ENCODE results near the gene WNK1.
"Not testable (repeated sequence)": the region's sequence is repeated elsewhere in the genome, so short reads cannot be mapped to it uniquely, and the experiment has no call there.

The WNK1 gene

DNA sequence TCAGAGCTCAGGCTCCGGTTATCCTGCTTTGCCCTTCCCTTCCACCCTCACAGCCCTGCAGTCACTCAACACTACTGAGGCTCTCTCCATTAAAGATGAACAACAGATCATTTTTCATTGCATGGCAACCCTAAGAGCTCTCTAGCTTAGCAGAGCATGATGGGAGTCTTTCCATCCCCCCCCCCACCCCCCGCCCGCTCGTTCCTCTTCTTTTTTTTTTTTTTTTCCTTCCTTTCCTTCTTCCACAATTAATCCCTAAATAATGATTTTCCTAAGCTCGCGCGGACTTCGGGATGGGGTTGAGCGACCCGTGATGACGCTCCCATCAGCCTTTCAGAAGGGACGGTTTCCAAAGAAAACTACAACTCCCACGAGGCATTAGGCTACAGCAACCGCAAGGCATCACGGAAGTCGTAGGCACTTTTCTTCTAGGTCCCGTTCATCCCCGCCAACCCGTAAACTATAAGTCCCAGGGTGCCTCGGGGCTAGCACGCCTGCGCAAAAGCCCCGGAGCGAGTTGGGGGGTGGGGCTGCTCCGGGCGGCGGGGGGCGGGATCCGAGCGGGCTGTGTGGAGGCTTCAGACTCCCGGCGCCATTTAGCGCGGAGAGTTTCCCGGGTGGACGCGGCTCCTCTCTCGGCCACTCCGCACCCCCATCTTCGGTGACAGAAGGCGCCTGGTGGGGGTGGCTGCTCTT lies at the start of gene WNK1:
WNK1 (plus strand) TSS at position 581 of the 696 bp plus-strand sequence. CDS start 987 bp downstream, outside the sequence.
- DNase-seq (ENCODE audit: low spot score) (peak; percentile 97), FAIRE-seq (peak; percentile 77)

DNA sequence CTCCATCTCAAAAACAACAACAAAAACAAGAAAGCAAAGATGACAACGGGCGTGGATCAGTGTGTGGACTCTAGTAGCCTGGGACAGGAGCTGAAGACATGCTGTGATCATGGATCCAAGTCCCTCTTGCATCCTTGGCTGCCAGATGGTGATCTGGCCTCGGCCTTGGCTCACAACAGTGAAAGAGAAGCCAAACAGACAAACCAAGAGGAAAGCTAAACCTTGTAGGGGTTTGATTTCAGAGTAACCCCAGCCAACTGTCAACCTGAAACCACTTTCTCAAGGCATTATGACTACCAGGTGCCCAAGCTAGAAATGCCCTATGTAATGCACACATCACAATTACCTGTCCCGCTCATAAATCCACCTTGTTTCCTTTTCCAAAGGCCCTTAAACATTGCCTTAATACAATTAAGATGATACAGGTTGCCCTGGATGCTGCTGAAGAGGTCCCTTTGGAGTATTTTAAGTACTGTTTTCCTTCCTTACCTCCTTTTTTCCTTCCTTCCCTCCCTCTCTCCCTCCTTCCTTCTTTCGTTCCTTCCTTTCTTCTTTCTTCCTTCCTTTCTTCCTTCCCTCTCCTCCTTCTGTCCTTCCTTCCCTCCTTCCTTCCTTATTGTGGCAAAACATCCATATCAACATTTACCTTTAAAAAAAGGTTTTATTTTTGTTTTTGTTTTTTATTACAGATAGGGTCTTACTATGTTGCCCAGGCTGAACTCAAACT lies 47.7 kb upstream of the WNK1 start:
- FAIRE-seq = no peak
- no peak for DNase-seq (ENCODE audit: low spot score)

DNA sequence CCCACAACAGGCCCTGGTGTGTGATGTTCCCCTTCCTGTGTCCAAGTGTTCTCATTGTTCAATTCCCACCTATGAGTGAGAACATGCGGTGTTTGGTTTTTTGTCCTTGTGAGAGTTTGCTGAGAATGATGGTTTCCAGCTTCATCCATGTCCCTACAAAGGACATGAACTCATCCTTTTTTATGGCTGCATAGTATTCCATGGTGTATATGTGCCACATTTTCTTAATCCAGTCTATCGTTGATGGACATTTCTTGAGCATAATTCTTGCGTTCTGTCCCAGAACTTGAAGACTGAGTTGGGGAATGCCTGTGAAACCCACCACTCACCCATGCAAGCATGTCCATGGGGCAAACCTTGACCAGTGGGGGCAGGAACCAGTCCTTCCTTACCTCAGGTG lies 44.3 kb upstream of the WNK1 start:
- FAIRE-seq = not testable (repeated sequence)

DNA sequence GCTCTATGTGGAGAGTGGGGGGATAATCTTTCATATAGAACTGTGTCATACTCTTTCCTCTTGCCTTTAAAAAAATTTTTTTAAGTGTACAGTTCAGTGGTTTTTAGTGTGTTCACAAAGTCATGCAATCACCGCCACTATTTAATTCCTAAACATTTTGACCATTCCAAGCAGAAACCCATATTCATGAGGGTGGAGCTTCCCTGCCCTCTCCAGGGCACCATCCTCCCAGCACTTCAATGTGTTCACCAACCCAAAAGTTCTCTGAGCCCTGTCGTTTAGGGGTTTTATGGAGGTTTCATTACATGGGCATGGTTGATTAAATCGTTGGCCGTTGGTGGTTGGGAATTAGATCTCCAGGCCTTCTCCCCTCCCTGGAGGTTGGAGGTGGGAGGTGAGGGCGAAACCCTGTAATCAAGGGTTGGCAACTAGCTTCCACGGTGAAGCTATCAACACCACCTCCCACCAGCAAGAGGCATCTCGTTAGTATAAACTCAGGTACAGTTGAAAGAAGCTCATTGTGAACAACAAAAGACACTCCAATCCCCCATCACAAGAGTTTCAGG lies 42.8 kb upstream of the WNK1 start:
- DNase-seq (ENCODE audit: low spot score) = no peak
- FAIRE-seq = no peak

More for the DNA sequence above, 44.3 kb upstream of the WNK1 start:
- DNase-seq (ENCODE audit: low spot score) = not testable (repeated sequence)

DNA sequence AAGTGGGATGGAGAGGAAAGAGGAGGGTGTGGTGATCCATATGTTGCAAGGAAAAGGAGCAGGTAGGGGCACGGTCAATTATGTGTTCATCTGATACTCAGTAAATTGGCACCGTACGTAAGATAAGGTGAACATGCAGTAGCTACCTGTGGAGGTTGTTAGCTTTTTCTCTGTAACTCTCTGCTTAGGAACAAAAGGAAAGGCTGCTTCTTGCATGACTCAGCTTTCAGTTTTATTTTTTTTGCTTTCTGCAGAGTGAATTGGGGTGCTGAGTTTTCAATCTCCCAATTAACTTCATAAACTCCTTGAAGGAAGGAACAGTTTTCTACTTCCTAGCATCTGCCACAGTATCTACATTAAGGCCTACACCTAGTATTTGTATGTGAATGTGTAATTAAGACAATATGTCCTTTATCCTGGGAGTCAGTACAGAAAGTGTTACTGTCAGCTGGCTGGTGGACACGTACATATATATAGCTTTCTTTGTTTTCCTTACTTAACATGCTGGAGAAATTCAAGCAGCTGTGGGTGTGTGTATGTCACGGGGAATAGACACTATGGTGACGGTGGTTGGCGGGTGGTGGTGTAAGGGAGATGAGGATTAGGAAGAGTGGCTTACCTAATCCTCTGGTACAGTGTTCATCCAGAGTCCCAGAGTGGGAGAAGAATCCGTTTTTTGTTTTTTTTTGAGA lies 40.1 kb upstream of the WNK1 start:
- no peak for DNase-seq (ENCODE audit: low spot score)
- FAIRE-seq = no peak

DNA sequence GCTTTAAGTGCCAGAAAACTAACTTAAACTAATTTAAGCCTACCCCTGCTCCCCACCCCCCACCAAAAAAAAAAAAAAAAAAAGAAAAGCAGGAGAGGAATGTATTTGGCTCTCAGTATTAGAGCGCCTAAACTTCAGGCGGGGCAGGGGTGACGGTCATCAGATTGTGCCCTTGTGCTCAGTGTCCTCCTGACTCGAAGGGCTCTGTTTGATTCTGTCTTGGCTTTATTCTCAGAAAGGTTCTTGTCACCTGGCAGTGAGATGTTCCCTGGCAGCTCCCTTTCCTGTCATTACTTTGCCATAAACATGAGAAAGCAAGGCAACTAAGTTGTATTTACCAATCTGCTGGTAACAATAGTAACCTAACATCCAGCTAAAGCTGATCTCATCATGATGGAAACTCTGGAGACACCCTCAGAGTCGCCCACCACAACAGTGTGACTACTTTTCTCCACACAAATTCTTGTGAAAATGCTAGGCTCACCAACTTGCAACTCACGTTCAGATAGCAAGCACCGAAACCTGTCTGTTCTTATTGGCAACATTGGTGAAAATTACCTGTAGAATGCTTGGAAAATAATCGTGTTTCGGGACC lies 39.0 kb upstream of the WNK1 start:
- FAIRE-seq (no peak), DNase-seq (ENCODE audit: low spot score) (no peak)

DNA sequence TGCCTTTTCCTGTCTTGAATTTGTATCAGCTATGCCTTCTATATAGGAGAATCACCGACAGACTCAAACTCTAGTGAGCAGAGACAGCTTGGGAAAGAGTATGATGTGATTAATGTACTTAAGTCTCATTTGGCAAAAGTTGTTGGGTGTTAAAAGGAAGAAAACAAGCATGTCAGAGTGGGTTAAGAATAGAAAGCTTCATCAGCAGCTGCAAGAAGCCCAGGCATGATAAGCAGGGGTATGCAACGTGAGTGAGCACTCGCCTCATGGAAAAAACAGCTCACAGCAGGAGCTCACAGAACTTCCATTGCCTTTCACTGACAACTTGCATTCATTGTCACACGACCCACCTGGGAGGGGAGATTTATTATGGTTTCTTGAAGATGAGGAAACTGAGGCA lies 35.9 kb upstream of the WNK1 start:
- FAIRE-seq = no peak
- DNase-seq (ENCODE audit: low spot score) = no peak

DNA sequence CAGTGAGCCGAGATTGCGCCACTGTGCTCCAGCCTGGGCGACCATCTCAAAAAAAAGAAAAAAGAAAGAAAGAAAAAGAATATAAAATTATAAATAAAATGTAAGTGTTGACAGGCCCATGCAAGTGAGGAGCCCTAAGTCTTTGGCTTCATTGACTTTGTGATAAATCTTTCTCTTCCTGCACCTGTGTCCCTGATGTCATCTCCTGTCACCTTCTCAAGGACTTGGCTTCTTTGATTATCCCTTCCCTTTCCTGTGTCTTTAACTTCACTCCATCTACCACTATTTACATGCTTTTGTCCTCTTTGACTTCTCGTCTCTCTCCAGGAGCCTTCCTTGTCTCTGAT lies 33.6 kb upstream of the WNK1 start:
- DNase-seq (ENCODE audit: low spot score) (no peak), FAIRE-seq (no peak)

DNA sequence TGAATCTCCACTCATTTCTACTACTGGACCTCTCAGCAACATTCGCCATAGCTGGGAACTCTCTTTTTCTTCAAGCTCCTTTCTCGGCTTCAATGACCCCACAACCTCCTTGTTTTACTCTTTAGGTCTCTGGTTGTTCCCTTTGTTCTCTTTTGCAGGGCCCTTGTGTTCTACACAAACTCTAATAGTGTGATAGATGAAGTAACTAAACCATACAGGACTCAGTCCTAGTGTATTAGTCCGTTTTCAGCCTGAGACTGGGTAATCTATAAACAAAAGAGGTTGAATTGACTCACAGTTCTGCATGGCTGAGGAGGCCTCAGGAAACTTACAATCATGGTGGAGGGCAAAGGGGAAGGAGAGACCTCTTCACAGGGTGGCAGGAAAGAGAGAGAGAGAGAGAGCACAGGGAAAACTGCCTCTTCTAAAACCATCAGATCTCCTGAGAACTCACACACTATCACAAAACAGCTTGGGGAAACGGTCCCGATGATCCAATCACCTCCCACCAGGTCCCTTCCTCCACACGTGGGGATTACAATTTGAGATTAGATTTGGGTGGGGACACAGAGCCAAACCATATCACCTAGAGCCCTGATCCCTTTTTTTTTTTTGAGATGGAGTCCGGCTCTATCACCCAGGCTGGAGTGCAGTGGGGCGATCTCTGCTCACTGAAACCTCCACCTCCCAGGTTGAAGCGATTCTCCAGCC lies 32.0 kb upstream of the WNK1 start:
- FAIRE-seq = no peak
- DNase-seq (ENCODE audit: low spot score) = no peak

DNA sequence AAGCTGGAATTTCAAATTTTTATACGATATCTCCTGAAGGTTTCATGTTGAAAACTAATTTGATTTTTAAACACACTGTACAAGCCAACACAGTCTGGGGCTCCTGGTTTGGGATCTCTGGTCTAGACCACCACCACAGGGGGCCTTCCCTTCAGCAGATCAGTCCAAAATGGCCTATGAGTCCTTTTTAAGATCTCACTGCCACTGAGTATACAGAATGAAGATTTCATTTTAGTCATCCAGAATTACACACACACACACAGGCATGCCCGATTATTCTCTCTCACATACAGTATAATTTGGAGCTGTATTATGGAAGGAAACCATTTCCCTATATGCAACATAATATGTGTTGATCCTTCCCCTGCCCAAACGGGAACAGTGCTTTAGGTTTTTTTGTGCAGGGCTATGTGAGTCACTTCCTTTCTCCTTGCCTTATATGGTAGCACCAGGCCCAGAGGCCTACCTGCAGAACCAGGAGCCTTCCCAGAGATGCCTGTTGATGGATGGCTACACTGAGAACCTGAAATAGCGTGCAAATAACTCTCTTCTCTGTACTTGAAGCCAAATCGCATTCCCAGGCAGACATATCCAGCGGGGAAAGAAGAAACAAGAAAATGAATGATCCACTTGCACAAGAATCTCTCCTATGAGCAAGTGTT lies 28.1 kb upstream of the WNK1 start:
- DNase-seq (ENCODE audit: low spot score) (no peak), FAIRE-seq (no peak)

DNA sequence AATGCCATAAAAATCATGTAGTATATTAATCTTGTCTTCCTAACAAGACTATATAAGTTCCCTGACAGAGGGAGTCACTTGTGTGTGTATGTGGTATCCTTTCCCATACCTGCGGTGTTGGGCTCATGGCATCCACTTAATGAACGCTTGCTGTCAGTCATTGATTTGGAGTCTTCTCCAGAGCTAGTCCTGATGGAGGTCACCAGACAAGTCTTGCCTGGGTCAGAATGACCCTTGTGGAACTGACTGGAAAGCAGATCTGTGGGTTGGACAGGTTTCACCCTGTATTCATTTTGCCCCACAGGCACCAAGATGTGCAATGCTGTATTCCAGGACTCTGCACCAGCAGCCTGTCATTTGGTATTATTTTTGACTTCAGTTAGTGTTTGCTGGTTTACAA lies 27.3 kb upstream of the WNK1 start:
- no peak for FAIRE-seq
- DNase-seq (ENCODE audit: low spot score) = no peak

DNA sequence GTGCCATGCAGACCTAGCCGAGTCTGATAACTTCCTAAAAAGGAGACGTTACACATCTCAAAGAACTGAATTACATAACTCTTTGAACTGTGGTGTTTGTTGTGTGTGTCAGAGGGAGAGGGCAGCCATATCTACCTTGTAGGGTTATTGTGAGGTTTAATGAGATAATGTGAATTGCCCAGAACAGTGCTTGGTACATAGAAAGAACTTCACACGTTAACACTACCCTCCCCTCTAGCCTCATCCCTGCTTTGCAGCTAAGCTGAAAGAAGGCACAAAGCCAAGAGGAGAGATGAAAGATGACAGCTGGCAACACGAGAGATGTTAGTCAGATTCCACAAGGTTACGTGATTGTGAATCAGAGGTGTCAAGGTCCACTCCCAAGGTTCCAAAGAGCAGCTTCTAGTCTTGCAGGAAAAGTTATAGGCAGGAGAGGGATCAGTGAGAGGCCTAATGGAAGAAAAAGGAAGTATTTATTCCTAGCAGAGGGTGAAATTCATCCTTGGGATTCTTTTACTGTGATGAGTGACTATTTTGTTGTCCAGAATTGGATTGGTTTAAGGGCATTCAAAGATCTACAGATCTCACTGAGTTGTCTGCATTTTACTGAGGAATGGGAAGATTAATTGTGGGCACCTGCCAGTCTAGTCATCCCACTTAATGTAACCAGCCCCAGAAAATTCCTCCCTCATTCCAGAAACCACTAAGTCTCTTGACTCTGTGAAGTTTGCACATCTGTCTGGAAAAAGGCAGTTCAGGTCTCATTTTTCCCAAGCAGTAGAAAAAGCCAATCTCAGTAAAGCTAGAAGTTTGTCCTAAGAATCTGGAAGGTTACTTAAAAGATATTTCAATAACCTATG lies 25.9 kb upstream of the WNK1 start:
- FAIRE-seq (peak; percentile 88), DNase-seq (ENCODE audit: low spot score) (peak; percentile 80)

DNA sequence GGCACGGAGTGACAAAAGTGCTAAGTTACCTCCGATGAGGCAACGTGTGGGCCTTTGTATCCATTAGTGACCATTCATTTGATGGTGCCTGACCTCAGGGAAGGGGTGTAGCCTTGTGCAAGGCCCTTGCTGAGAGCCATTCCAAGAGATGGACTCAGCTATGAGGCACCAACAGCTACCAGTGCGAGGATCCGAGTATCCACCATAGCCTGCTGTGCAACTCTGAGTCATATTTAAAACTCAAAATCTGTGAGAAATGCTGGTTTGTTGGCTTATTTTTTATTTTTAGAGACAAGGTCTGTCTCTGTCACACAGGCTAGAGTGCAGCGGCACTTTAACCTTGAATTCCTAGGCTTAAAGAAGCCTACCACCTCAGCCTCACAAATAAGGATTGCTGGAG lies 25.1 kb upstream of the WNK1 start:
- peak; percentile 59 for DNase-seq (ENCODE audit: low spot score)
- no peak for FAIRE-seq

DNA sequence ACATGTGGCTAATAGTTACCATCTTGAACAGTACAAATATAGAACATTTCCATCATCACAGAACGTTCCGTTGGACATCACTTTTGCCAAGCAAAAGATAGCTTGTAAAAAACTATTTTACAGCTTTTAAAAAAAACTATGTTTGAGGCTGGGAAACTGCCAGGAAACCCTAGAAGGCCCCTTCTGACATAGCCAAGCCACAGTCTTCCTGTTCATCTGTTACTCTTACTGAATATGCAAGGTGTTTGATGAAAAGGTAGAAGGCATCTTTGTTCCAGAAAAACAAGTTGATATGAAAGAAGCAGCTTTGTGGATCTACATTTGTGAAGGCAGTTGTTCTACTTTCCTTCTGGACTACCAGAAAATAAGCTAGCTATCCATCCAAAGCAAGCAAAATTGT lies 23.6 kb upstream of the WNK1 start:
- FAIRE-seq (no peak), DNase-seq (ENCODE audit: low spot score) (no peak)

DNA sequence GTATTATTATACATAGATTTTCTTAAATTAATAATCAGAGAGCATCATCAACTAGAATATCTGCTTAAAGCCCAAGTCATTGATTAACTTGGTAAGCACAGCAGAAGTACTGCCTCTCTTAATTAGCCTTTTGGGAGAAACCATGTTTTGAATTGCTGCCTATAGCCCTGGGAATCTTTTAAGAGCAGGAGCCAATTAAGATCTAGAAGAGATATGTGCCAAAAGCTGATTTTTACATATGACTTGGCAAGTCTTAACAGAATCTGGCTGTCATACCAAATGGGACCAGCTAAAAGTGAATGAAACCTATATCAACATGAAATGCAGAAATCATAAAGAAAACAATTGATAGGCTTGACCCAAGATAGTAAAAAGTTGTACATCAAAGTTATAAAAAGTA lies 23.2 kb upstream of the WNK1 start:
- FAIRE-seq (no peak), DNase-seq (ENCODE audit: low spot score) (no peak)

DNA sequence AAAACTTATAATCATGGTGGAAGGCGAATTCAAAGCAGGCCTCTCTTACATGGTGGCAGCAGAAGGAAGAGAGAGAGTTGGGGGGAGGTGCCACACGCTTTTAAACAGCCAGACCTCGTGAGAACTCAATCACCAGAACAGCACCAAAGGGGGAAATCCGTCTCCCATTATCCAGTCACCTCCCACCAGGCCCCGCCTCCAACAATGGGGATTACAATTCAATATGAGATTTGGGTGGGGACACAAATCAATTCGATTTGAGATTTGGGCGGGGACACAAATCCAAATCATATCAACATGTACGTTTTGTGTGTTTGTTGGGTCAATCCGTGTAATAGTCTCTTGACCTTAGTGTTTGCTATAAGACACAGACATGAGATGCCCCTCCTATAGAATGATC lies 21.8 kb upstream of the WNK1 start:
- no peak for FAIRE-seq
- DNase-seq (ENCODE audit: low spot score) = no peak

DNA sequence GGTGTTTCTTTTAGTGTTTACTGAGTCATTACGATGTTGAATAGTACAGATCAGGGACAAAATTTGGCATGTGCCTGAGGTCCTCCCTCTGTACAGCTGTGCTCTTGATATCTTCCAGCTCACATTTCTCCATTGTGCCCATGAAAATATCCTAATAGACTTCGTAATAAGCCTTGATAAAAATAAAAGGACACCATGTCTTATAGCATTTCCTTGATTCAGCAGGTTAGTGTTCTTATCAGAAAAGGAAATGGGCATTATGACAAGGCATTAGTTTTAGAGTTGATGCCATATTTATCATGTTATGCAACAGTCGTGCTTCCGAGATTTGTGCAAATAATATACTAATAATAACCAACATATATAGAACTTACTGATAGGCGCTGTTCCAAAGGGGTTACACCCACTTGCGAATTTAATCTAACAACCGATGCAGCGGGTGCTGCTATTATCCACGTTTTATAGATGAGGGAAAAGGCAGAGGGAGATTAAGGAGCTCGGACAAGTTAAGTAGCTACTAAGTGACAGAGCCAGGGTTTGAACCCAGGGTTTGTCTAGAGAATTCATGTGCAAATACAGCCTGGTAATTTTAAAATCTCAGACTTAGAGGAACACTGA lies 15.1 kb upstream of the WNK1 start:
- no peak for FAIRE-seq
- DNase-seq (ENCODE audit: low spot score) = no peak

DNA sequence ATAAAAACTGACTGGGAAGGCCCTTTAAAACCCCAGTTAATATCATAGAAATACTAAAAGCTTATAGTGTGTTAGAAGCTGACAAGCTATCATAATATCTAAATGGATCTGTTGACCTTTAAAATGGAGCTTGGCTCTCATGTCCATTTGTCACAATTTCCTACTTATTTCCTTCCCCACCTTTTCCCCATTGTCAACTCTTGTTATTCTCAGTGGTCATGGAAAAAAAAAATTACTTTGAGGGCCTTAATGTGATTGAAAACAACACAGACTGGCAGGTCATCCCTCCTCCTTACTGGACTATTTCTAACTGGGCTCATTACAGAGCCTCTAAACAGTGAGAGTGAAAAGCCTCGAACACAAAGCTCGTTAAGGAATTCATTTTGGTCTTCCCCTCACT lies 13.7 kb upstream of the WNK1 start:
- FAIRE-seq (no peak), DNase-seq (ENCODE audit: low spot score) (no peak)

DNA sequence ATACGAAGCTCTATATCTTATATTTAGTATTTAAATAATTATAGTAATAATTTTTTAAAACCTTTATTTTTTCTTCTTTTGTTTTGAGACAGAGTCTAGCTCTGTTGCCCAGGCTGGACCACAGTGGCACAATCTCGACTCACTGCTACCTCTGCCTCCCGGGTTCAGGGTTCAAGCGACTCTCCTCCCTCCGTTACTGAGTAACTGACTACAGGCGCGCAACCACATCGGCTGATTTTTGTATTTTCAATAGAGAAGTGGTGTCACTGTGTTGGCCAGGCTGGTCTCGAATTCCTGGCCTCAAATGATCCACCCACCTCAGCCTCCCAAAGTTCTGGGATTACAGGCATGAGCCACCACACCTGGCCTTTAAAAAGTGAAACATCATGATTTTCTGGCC lies 13.0 kb upstream of the WNK1 start:
- no peak for FAIRE-seq
- DNase-seq (ENCODE audit: low spot score) = no peak
